ENCODE measurements around the gene NEK10.

- TF ChIP-seq EZH2phosphoT487 (IDR thresholded peaks at IDR 0.05; ENCODE audit: low read length), result no peak
- TF ChIP-seq, protein P1, sequence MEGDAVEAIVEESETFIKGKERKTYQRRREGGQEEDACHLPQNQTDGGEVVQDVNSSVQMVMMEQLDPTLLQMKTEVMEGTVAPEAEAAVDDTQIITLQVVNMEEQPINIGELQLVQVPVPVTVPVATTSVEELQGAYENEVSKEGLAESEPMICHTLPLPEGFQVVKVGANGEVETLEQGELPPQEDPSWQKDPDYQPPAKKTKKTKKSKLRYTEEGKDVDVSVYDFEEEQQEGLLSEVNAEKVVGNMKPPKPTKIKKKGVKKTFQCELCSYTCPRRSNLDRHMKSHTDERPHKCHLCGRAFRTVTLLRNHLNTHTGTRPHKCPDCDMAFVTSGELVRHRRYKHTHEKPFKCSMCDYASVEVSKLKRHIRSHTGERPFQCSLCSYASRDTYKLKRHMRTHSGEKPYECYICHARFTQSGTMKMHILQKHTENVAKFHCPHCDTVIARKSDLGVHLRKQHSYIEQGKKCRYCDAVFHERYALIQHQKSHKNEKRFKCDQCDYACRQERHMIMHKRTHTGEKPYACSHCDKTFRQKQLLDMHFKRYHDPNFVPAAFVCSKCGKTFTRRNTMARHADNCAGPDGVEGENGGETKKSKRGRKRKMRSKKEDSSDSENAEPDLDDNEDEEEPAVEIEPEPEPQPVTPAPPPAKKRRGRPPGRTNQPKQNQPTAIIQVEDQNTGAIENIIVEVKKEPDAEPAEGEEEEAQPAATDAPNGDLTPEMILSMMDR (IDR thresholded peaks at IDR 0.05; ENCODE audit: low read length), result no peak
- TF ChIP-seq EZH2 (optimal IDR thresholded peaks at IDR 0.05; ENCODE audit: low read depth, low read length), result no peak
Measured at GRCh38 chr3:27160779-27161287, 208.3 kb downstream of the NEK10 start.

Data from MM.1S (cell line).